T-helper 9 cell (primary cell): ENCODE measurements around the gene TDG.
"Not testable (repeated sequence)": the region's sequence is repeated elsewhere in the genome, so short reads cannot be mapped to it uniquely, and the experiment has no call there.

Experiments
- DNase-seq: peaks from one replicate; pipeline ENCODE4 v3.0.0-alpha.2; 2020

Gene TDG

DNA sequence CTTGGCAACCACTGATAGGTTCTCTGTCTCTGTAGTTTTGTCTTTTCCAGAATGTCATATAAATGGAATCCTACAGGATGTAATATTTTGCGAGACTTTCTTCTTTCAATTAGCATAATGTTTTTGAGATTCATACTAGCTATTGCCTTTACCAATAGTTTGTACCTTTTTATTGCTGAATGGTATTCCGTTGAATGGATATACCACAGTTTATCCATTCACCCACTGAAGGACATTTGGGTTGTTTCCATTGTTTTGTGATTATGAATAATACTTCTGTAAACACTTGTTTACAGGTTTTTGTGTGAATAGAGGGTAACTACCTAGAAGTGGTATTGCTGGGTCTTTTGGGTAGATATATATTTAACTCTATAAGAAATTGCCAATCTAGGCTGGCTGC lies 58.0 kb downstream of the TDG start:
- DNase-seq: no peak

- DNase-seq: no peak
These were observed 58.7 kb downstream of the TDG start for GRCh38 chr12:104024348-104024747.

- no peak for DNase-seq
These were observed 60.1 kb downstream of the TDG start for GRCh38 chr12:104025771-104026170.

GRCh38 chr12:104026841-104027599 lies 61.3 kb downstream of the TDG start:
- no peak for DNase-seq

GRCh38 chr12:104030596-104030995 lies 64.9 kb downstream of the TDG start:
- not testable (repeated sequence) for DNase-seq

DNA sequence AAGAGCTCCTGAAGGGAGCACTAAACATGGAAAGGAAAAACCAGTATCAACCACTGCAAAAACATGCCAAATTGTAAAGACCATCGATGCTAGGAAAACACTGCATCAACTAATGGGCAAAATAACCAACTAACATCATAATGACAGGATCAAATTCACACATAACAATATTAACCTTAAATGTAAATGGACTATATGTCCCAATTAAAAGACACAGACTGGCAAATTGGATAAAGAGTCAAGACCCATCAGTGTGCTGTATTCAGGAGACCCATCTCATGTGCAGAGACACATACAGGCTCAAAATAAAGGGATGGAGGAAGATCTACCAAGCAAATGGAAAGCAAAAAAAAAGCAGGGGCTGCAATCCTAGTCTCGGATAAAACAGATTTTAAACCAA lies 70.5 kb downstream of the TDG start:
- not testable (repeated sequence) for DNase-seq
